D341Med (cell line): Measurements from ENCODE around the gene ZFPL1.
A peak's percentile ranks its signal among the peaks of the same experiment; 100 is the strongest.

Experiments
- DNase-seq: peaks from one replicate; pipeline ENCODE4 v3.0.0; 2012; ENCODE audit warnings: low spot score

The ZFPL1 gene

DNA sequence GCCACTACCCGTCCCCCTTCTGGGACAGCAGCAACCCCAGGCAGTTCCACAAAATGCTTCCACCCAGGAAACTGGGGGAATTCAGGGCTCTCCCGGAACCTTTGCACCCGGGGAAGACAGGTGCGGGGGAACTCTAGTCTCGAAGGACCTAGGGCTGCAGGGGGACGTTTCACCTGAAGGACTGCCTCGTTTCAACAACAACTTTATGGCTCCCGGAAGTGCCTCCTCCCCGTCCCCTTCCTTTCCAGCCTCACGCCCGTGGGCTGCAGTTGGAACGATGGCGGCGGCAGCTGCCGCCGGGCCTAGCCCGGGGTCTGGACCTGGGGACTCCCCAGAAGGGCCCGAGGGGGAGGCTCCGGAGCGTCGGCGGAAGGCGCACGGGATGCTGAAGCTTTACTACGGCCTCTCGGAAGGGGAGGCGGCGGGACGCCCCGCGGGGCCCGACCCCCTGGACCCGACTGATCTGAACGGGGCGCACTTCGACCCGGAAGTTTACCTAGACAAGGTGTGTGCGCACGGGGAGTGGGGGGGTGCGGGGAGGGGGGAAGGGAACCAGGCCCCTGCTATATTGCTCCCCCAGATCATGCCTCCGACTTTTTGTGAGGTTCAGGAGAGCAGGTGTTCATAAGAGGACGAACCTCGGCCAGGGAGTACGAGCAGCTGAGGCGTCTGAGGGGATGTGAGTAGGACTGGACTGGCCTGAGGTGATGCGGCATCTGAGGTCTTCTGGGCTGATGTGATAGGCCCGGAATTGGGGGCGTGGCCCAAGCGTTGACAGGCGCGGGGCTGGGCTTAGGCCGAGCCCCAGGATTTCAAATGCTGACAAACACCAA is 12.2 kb downstream of the ZFPL1 start, which contains the start of gene VPS51:
TSS of gene VPS51 (plus strand) at position 241 of the 833 bp plus-strand sequence. CDS start at position 278, 37 bp downstream.
- DNase-seq, result peak; percentile 89

DNA sequence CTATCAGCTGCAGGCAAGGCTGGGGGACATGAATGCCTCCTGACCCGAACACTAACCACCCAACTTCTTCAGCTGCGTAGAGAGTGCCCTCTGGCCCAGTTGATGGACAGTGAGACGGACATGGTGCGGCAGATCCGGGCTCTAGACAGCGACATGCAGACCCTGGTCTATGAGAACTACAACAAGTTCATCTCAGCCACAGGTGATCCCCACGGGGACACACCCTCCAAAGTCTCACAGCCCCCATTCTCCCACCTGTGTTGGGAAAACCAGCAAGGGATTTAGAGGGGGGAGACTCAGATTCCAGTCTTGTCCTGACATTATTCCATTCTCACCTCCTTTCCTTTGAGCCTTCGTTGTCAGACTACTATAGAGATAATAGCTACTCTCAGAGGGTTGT is 12.9 kb downstream of the ZFPL1 start:
- DNase-seq, result no peak

DNA sequence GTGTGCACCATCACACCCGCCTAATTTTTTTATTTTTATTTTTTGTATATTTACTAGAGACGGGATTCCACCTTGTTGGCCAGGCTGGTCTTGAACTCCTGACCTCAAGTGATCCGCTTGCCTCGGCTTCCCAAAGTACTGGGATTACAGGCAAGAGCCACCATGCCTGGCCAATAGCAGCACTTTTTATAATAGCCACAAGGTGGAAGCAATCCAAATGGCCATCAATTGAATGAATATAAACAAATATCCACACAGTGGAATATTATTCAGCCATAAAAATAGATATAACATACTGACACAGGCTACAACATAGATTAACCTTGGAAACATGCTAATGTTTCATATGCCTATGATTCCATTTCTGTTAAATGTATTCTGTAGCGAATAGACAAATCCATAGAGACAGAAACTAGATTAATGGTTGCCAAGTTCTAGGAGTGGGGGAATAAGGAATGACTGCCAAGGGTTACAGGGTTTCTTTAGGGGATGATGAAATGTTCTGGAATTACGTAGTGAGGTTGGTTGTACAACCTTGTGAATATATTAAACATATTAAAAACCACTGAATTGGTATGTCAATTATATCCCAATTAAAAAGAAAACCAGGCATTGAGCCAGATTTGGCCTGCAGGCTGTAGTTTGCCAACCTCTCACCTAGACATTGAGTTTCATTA is 16.8 kb downstream of the ZFPL1 start:
- DNase-seq, result no peak

DNA sequence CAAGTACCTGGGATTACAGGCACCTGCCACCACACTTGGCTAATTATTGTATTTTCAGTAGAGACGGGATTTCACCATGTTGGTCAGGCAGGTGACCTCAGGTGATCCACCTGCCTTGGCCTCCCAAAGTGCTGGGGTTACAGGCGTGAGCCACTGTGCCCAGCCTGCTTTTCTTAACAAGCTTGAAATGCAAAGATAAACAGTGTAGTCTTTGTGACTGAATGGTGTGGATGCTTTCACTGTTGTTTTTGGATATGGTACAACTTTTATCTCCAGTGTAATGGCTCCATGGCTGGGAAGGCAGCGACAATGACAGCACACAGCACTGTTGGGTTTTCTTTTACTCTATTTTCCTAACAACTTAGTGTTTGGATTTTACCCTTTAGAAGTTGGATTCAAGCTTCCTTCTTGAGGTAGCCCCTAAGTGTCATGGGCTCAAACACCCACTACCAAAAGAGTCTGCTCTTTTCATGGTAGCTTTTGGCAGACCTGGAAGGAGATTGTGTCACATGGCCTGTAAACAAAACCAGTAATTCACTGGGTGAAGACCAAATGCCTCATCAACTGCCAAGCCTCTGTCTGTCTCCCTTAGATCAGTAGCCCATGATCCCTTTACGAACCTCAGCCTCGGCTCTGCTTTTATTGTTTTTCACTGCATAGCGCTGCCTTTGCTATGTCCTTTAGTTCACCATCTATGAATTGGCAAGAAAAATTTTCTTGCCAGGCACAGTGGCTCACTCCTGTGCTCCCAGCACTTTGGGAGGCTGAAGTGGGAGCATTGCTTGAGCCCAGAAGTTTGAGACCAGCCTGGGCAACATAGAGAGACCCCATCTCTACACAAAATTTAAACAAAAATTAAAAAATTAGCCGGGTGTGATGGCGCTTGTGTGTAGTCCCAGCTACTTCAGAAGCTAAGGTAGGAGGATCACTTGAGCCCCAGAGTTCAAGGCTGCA is 18.4 kb downstream of the ZFPL1 start:
- no peak for DNase-seq

DNA sequence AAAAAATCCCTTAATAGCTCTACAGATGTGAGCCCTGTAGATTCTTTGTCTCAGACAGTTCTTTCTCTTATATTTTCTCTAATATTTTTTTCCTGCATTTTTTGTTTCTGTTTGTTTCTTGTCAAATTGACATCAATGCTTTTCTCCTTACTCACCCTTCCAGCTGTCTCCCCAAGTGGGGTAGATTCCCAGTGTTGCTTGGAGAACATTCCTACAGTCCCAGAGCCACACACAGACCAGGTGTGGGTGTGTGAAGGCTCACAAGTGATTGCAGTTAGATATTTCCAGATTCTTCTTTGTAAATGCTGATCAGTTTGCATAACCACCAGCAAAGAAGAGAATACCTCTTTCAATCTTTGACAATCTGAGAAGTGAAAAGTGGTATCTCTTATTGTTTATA is 19.5 kb downstream of the ZFPL1 start:
- DNase-seq, result no peak

DNA sequence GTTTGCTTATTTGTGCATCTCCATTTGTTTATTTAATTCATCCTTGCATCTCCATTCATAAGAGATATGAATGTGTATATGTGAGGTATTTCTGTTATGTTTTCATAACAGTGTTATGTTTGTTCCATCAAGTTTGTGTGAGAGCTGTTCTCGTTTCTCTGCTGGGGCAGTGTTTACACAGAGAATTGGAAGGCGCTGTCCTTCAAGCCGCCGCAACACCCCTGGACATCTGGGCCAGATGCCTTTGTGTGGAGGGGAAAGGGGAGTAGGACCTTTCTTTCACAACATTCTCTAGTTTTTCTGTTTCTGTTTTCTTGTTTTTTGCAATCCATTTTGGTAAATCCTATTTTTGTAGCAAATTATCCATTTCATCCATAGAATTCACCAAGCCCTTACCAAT is 20.6 kb downstream of the ZFPL1 start:
- DNase-seq, result no peak

DNA sequence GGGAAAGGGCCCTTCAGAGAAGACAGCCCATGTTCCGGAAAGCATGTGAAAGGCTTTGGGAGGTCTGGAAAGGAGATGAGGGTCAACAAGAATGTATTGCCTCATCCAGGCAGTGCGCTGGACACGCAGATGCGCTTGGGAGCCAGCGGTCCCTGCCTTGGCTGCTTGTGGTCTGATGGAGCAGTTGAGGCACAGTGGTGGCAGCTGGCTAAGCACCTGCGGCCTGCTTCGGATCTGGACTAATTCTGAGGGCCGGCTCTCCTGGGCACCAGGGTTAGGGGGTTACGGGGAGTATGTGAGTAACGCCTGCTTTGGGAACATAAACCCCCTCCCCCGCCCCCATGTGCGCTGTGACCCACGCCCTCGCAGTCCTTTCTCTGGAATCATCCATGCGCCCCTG is 23.1 kb downstream of the ZFPL1 start:
- no peak for DNase-seq

DNA sequence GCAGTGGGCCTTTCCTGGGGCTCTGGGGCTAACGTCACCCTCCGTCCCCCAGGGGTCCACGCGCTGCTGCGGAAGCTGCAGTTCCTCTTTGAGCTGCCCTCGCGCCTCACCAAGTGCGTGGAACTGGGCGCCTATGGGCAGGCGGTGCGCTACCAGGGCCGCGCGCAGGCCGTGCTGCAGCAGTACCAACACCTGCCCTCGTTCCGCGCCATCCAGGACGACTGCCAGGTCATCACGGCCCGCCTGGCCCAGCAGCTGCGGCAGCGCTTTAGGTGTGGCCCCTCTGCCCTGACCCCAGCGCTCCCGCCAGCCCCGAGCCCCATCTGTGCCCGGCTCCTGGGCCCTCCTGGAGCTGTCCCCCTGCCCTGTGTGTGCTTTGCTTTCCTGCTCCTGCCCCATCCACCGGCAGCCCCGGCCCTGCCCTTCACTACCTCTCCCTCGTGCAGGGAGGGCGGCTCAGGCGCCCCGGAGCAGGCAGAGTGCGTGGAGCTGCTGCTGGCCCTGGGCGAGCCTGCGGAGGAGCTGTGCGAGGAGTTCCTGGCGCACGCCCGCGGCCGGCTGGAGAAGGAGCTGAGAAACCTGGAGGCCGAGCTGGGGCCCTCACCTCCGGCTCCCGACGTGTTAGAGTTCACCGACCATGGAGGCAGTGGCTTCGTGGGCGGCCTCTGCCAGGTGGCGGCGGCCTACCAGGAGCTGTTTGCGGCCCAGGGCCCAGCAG is 23.9 kb downstream of the ZFPL1 start:
- DNase-seq, result no peak

DNA sequence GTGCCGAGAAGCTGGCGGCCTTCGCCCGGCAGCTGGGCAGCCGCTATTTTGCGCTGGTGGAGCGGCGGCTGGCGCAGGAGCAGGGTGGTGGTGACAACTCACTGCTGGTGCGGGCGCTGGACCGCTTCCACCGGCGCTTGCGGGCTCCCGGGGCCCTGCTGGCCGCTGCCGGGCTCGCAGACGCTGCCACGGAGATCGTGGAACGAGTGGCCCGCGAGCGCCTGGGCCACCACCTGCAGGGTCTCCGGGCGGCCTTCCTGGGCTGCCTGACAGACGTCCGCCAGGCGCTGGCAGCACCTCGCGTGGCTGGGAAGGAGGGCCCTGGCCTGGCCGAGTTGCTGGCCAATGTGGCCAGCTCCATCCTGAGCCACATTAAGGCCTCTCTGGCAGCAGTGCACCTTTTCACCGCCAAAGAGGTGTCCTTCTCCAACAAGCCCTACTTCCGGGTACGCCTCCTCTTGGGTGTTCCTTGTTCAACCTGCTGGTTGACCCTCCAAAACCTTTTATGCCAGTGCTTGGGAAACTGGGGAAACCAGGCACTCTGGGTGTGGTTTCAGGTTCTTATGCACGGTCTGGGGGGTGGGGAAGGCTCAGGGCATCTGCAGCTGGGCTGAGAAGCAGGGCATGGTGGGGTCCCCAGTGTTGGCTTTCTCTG is 24.6 kb downstream of the ZFPL1 start:
- DNase-seq, result no peak

DNA sequence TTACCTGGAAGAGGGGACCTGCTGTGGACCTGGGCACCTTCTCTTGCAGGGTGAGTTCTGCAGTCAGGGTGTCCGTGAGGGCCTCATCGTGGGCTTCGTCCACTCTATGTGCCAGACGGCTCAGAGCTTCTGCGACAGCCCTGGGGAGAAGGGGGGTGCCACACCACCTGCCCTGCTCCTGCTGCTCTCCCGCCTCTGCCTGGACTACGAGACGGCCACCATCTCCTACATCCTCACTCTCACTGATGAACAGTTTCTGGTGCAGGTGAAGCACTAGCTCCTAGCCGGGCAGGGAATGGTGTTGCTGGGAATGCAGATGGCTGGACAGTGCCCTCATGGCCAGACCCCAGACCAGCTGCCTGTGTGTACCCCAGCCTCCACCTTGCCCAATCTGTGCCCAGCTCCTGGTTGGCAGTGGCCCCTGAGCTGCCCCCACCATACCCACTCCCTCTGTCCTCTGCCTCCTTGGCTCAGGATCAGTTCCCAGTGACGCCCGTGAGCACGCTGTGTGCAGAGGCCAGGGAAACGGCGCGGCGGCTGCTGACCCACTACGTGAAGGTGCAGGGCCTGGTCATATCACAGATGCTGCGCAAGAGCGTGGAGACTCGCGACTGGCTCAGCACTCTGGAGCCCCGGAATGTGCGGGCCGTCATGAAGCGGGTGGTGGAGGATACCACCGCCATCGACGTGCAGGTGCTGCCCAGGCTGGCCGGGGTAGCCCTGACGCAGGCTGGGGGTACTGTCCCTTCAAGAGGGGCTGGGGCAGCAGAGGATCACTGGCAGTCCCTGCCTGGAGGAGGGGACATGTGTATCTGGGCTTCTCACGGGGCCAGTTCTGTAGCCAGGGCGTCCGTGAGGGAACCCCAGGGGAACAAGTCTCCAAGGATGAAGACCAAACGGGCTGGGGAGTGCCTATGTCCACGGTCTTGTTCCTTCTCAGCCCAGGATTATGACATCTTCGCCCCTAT is 25.5 kb downstream of the ZFPL1 start:
- no peak for DNase-seq

DNA sequence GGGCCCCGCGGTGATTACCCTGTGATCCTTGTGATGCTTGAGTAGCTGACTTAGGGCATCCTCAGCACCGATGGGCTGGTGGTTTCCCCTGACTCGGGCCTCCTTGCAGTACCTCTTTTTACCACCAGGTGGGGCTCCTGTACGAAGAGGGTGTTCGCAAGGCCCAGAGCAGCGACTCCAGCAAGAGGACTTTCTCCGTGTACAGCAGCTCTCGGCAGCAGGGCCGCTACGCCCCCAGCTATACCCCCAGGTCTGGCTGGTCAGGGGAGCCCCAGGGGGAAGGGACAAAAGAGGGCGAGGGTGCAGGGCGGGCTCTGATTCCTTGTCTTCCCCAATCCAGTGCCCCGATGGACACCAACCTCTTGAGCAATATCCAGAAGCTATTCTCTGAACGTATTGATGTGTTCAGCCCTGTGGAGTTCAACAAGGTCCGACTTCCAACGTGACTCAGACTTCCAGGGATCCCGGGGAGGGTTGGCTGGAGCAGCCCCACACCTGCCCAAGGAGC is 26.4 kb downstream of the ZFPL1 start:
- peak; percentile 87 for DNase-seq

DNA sequence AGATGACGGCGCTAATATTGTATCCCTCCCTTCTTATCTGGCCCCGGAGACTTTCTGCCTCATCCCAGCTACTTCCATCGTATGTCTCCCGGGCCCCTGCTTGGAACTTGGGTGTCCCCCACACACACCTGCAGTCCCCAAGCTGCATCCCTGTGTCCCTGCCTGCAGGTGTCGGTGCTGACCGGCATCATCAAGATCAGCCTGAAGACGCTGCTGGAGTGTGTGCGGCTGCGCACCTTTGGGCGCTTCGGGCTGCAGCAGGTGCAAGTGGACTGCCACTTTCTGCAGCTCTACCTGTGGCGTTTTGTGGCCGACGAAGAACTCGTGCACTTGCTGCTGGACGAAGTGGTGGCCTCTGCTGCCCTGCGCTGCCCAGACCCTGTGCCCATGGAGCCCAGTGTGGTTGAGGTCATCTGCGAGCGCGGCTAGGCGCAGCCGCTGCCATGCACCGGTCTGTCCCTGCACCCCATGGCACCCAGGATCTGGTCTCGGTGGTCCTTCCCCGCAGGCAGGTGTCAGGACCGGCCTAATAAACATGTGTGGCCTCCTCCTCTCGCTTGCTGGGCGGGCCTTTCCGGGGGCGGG is 27.2 kb downstream of the ZFPL1 start:
- no peak for DNase-seq

DNA sequence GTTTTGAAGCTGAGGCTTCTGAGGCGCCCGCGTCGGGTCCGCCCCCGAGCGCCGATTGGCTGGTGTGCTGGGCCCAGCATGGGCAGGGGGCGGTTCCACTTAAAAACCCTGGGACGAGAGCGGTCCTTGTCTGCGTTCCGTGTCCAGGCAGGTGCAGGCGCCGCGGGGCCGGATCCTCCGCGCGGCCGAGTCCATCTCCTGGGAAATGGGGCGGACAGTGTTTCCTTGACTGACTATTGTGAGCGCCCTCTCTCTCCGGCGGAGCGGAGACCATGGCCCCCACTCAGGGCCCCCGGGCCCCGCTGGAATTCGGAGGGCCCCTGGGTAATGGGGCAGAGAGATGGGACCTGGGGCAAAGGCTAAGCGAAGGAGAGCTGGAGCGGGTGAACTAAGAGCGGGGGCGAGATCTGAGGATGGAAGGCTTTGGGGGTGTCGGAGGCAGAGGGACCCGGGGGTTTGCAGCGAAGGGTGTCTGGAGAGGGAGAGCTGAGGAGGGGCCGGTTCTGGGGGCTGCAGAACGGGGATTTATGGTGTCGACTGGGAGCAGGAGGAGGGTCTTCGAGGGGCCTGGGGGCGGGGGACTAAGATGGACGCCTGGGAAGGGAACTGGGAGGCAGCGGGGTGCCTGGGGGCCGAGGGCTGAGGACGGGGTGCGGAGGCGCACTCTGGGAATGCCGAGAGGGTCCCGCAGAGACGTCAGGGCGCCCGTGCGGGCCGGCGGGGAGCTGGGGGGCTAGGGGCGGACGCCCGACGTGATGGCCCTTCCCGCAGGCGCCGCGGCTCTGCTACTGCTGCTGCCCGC is 27.9 kb downstream of the ZFPL1 start, which contains the start of gene TM7SF2:
TSS of gene TM7SF2 (plus strand) at position 129 of the 802 bp plus-strand sequence. CDS start at position 273, 144 bp downstream.
- DNase-seq, result peak; percentile 95

DNA sequence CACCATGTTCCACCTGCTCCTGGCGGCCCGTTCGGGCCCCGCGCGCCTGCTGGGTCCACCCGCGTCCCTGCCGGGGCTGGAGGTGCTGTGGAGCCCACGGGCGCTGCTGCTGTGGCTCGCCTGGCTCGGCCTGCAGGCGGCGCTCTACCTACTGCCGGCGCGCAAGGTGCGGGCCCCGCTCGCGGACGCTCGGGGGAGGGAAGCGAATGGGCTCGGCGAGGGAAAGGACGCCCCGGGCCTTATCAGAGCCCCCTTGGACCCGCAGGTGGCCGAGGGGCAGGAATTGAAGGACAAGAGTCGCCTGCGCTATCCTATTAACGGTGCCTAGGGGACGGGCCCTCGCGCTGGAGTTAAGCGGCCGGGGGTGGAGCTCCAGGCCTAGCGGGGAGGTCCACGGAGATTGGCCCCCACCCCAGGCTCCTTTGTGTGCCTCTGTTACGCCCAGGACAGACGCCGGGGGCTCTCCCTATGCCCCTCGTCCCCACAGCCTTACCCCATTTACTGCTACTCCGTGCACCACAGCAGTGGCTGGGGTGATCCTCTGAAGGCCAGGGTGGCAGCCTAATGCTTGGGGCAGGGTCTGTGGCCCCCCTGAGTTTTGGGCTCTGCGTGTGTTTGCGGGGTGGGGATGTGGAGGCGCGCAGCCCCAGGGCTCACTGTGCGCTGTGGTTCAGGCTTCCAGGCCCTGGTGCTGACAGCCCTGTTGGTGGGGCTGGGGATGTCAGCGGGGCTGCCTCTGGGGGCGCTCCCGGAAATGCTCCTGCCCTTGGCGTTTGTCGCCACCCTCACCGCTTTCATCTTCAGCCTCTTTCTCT is 28.7 kb downstream of the ZFPL1 start:
- DNase-seq, result peak; percentile 84

DNA sequence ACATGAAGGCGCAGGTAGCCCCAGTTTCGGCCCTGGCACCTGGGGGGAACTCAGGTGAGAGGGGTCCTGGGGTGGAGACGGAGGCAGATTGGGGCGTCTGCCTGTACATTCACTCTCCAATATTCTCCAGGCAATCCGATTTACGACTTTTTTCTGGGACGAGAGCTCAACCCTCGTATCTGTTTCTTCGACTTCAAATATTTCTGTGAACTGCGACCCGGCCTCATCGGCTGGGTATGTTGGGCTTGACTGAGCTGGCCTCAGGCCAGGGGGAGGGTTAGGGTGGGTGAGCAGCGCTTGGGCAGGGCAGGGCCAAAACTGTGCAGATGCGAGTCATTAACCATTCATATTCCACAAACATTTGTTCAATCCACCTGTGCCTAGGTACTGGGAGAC is 29.3 kb downstream of the ZFPL1 start:
- no peak for DNase-seq

DNA sequence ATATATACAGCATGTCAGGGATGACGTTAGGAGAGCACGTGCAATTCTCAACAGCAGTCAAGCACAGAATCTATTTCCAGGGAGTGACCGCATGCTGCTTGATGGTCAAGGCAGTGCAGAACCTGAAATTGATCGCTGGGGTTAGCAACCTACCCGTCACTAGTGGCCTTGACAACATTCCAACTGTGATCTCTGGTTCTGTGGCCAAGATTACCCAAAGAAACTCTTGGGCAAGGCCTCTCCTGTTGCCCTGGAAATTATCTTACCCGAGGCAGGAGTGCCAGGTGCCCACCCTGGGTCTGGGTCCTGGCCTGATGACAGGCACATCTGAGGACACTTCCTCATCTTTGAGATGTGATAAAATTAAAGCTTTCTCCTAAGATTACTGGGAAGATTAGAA is 29.8 kb downstream of the ZFPL1 start:
- no peak for DNase-seq

DNA sequence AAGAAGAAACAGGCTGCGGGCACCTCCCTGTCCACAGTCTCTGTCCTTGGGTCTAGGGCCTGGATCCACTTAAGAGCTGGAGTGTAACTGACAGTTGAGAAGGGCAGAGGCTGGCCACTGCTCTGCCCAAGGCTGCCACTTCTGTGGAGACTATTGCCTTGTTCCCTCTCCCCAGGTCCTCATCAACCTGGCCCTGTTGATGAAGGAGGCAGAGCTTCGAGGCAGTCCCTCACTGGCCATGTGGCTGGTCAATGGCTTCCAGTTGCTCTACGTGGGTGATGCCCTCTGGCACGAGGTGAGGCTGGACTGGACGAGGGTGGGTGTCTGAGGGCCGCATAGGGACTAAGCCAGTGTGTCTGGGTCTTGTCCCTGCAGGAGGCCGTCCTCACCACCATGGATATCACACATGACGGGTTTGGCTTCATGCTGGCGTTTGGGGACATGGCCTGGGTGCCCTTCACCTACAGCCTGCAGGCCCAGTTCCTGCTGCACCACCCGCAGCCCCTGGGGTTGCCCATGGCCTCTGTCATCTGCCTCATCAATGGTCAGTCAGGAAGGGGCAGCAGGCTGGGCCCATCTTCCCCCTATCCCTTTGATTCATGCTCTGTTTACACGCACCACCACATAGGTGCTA is 30.6 kb downstream of the ZFPL1 start:
- DNase-seq, result no peak
